DND-41 (cell line): ENCODE data around the gene COPE.

Source experiments
- EZH2 ChIP-seq: IDR thresholded peaks from 3 replicates; pipeline ENCODE4 v1.6.1; 2012; ENCODE audit warnings: borderline replicate concordance, low read depth, mild to moderate bottlenecking, moderate library complexity, low read length, inconsistent platforms; ENCODE audit not compliant: severe bottlenecking
- TF ChIP-seq, protein P1 (sequence below): IDR thresholded peaks from 2 replicates; pipeline ENCODE4 v1.5.1; 2012; ENCODE audit warnings: borderline replicate concordance, low read length, moderate library complexity, mild to moderate bottlenecking; ENCODE audit not compliant: poor library complexity, severe bottlenecking; ENCODE audit errors: extremely low read depth

DNA sequence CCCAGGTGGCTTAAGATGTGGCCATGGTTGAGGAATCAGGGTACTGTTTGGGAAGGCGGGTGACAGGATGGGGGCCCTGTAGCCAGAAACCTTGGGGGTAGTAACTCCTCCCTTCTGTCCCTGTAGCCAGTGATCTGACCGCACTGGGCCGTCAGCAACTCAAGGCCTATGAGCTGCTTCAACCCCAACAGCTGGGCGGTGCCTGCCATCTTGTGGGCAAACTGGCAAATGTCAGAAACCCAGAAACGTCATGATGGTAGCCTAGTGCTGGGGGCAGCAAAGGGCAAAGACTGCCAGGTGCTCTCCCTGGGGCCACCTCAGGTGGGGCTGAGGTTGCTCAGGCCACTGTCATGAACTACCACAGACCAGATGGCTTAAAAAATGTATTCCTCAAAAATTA lies 3.5 kb downstream of the COPE start:
- TF ChIP-seq, protein P1, sequence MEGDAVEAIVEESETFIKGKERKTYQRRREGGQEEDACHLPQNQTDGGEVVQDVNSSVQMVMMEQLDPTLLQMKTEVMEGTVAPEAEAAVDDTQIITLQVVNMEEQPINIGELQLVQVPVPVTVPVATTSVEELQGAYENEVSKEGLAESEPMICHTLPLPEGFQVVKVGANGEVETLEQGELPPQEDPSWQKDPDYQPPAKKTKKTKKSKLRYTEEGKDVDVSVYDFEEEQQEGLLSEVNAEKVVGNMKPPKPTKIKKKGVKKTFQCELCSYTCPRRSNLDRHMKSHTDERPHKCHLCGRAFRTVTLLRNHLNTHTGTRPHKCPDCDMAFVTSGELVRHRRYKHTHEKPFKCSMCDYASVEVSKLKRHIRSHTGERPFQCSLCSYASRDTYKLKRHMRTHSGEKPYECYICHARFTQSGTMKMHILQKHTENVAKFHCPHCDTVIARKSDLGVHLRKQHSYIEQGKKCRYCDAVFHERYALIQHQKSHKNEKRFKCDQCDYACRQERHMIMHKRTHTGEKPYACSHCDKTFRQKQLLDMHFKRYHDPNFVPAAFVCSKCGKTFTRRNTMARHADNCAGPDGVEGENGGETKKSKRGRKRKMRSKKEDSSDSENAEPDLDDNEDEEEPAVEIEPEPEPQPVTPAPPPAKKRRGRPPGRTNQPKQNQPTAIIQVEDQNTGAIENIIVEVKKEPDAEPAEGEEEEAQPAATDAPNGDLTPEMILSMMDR = peak; percentile 67
- TF ChIP-seq EZH2 = no peak
